ENCODE results near the gene NCOA6. TPM values are rescaled to one million over a fixed set of nuclear protein-coding genes. Genes with fewer than 3 reads are reported as not detected.
"Not testable (repeated sequence)": the region's sequence is repeated elsewhere in the genome, so short reads cannot be mapped to it uniquely, and the experiment has no call there.

Gene NCOA6
- total RNA-seq, 3 donors from 2014 or later (not counting 1 experiment from before 2014, with no cell fraction given), result 34.7 to 41.6 (median 37.0) TPM

GRCh38 chr20:34717230-34718095, 108.0 kb downstream of the NCOA6 start:
- H3K9me3 ChIP-seq (ENCODE audit: control insufficient read depth, insufficient read depth, low read length), result no peaks in the 10 kb centered on the region
- H3K27me3 ChIP-seq (ENCODE audit: control insufficient read depth, insufficient read depth, low read length), result no peaks in the 10 kb centered on the region
- no peak overlapping the region for H3K27ac Mint-ChIP-seq
- no peaks in the 10 kb centered on the region for H3K36me3 Mint-ChIP-seq
- WGBS (ENCODE audit: insufficient coverage), result 91% methylated on average over 6 of the region's 9 CpGs
- no peak overlapping the region for H3K27ac ChIP-seq (ENCODE audit: low read length)
- no peak overlapping the region for H3K4me3 Mint-ChIP-seq
- no peaks in the 10 kb centered on the region for H3K4me1 ChIP-seq (ENCODE audit: control insufficient read depth, insufficient read depth, low read length)
- ATAC-seq, result no peak
- DNase-seq, result no peak
- no peak overlapping the region for H3K4me3 ChIP-seq (ENCODE audit: low read length)
- H3K36me3 ChIP-seq (ENCODE audit: control insufficient read depth, insufficient read depth, low read length), result peaks cover 13% of the 10 kb centered on the region
- TF ChIP-seq CTCF (IDR thresholded peaks at IDR 0.05), result no peak
- H3K4me1 Mint-ChIP-seq, result peaks cover 6 to 16% of the 10 kb centered on the region in 2 donors
- H3K27me3 Mint-ChIP-seq (ENCODE audit: low read depth in 2 of 2), result no peaks in the 10 kb centered on the region
- intact Hi-C loops (cut with micrococcal nuclease), result no loop called here
- no peaks in the 10 kb centered on the region for H3K9me3 Mint-ChIP-seq

DNA sequence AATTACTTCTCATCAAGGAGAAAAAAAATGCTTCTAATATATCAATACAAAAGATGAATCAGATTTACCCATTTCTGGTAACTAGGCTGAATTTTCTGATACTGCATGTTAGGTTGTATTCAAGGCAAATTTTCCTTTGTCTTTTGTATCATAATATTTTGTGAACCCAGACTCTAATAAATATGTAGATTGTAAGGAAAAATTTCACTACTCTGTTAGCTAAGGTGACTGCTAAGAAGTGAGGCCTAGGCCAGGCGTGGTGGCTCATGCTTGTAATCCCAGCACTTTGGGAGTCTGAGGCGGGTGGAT, 108.6 kb downstream of the NCOA6 start:
- Histone ChIP-seq H3K27ac (ENCODE audit: low read length) (no peak overlapping the region), H3K4me1 (ENCODE audit: control insufficient read depth, insufficient read depth, low read length) (no peaks in the 10 kb centered on the region), H3K27me3 (ENCODE audit: control insufficient read depth, insufficient read depth, low read length) (no peaks in the 10 kb centered on the region), H3K36me3 (ENCODE audit: control insufficient read depth, insufficient read depth, low read length) (peaks cover 13% of the 10 kb centered on the region), H3K4me3 (ENCODE audit: low read length) (no peak overlapping the region), H3K9me3 (ENCODE audit: control insufficient read depth, insufficient read depth, low read length) (no peaks in the 10 kb centered on the region)
- no peaks in the 10 kb centered on the region for H3K27me3 Mint-ChIP-seq (ENCODE audit: low read depth in 2 of 2)
- no peak for TF ChIP-seq CTCF (IDR thresholded peaks at IDR 0.05)
- no peak overlapping the region for H3K4me3 Mint-ChIP-seq
- no peaks in the 10 kb centered on the region for H3K36me3 Mint-ChIP-seq
- no peaks in the 10 kb centered on the region for H3K9me3 Mint-ChIP-seq
- intact Hi-C loops (cut with micrococcal nuclease), result no loop called here
- 100% methylated on average over 2 of the region's 2 CpGs for WGBS (ENCODE audit: insufficient coverage)
- DNase-seq, result no peak
- H3K27ac Mint-ChIP-seq, result no peak overlapping the region
- ATAC-seq, result no peak
- peaks cover 6 to 16% of the 10 kb centered on the region in 2 donors for H3K4me1 Mint-ChIP-seq

DNA sequence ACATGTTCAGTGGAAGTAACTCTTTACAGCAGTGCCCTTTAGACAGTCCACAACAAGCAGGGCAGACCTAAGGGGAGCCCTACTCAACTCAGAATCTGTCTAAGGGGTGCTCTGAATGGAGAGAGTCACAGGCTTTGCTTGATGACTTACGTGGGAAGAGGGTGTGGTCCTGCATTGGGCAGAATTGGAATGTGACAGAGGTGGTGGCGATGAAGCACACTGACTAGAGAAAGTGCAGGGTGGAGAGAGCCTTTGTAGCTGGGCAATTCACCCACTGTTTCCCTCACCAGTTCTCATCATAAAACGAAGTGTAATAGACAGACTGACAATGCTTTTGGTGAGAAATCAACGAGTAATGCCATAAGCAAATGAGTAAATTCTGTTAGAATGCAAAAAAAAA, 110.1 kb downstream of the NCOA6 start:
- no peak overlapping the region for H3K4me3 ChIP-seq (ENCODE audit: low read length)
- no peak for ATAC-seq
- peaks cover 3% of the 10 kb centered on the region for H3K27me3 ChIP-seq (ENCODE audit: control insufficient read depth, insufficient read depth, low read length)
- Mint-ChIP-seq H3K36me3 (no peaks in the 10 kb centered on the region), H3K9me3 (no peaks in the 10 kb centered on the region), H3K27ac (no peak overlapping the region), H3K27me3 (ENCODE audit: low read depth in 2 of 2) (no peaks in the 10 kb centered on the region), H3K4me1 (peaks cover 8 to 10% of the 10 kb centered on the region in 2 donors), H3K4me3 (peak overlapping the region; percentile 32)
- 100% methylated on average over 4 of the region's 4 CpGs for WGBS (ENCODE audit: insufficient coverage)
- no peak for TF ChIP-seq CTCF (IDR thresholded peaks at IDR 0.05)
- H3K36me3 ChIP-seq (ENCODE audit: control insufficient read depth, insufficient read depth, low read length), result peaks cover 13% of the 10 kb centered on the region
- no peaks in the 10 kb centered on the region for H3K9me3 ChIP-seq (ENCODE audit: control insufficient read depth, insufficient read depth, low read length)
- DNase-seq, result no peak
- H3K4me1 ChIP-seq (ENCODE audit: control insufficient read depth, insufficient read depth, low read length), result peaks cover 5% of the 10 kb centered on the region
- intact Hi-C loops (cut with micrococcal nuclease), result no loop called here
- no peak overlapping the region for H3K27ac ChIP-seq (ENCODE audit: low read length)

GRCh38 chr20:34713944-34714515, 111.4 kb downstream of the NCOA6 start:
- H3K9me3 Mint-ChIP-seq; H3K27ac ChIP-seq (ENCODE audit: low read length); intact Hi-C loops (cut with micrococcal nuclease); ATAC-seq; H3K27ac Mint-ChIP-seq; H3K27me3 Mint-ChIP-seq (ENCODE audit: low read depth in 2 of 2); H3K27me3 ChIP-seq (ENCODE audit: control insufficient read depth, insufficient read depth, low read length); H3K4me1 ChIP-seq (ENCODE audit: control insufficient read depth, insufficient read depth, low read length); H3K4me3 ChIP-seq (ENCODE audit: low read length); DNase-seq; H3K36me3 Mint-ChIP-seq; H3K9me3 ChIP-seq (ENCODE audit: control insufficient read depth, insufficient read depth, low read length); H3K4me3 Mint-ChIP-seq: not testable (repeated sequence)
- 98% methylated on average over 10 of the region's 10 CpGs for WGBS (ENCODE audit: insufficient coverage)
- H3K36me3 ChIP-seq (ENCODE audit: control insufficient read depth, insufficient read depth, low read length), result peaks cover 11% of the 10 kb centered on the region
- H3K4me1 Mint-ChIP-seq, result peaks cover 9 to 11% of the 10 kb centered on the region in 2 donors
